T-helper 2 cell treated with Interferon-gamma antibody and Interleukin-4, amounts not matched to agents 100 ng/mL and 5 ng/mL, for 36 hours (primary cell): ENCODE measurements around the gene TARS3. TPM values are rescaled to one million over a fixed set of nuclear protein-coding genes. Genes with fewer than 3 reads are reported as not detected.
"Not testable (repeated sequence)": the region's sequence is repeated elsewhere in the genome, so short reads cannot be mapped to it uniquely, and the experiment has no call there.

Experiments
- intact Hi-C: fragments of 100-400 bp; cut with micrococcal nuclease; formaldehyde crosslinking; loops from one replicate; pipeline ENCODE4 v1.15.1; 2023
- total RNA-seq: library from RNA; stranded (reverse); gene quantifications from 2 replicates; pipeline ENCODE4 v1.2.3, GENCODE V29; 2022

The TARS3 gene
- 16.1 and 18.6 TPM in 2 replicates for total RNA-seq

DNA sequence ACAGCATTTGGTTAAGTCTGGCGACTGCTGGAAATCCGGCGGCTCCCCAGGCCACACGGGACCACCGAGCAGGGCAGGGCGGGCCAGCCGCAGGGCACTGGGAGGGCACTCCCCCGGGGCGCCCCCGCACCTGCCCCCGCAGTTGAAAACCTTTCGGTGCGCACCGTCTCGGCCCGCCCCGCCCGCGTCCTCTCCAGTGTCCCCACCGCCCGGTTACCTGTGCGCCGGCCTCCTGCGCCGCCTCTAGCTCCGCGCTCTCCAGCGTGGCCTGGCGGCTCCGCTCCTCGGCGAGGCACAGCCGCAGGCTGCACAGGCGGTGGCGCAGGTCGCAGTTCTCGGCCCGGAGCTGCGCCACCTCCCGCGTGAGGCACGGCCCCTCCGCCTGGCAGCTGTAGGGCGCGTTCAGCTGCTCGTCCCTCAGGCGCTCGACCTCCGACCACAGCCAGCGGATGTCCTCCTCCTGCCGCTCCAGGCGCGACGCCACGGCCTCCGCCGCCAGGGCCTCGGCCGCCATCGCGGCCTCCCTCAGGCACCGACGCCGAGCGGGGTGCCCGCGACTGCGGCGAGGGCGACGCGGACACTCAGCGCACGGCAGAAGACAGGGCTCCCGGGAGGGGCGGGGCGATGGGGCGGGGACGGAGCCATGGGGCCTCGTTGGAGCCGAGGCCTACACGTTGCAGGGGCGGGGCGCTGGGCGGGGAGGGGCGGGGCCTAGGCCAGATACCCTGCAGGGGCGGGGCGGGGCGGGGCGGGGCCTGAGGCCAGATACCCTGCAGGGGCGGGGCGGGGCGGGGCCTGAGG, at the start of gene TARS3:
TARS3 (minus strand) TSS at position 600 of the 801 bp plus-strand sequence; CDS start at position 514, 86 bp downstream.
- intact Hi-C loops: loop anchor here (1.0 to 10.0 kb wide), 5 partner anchors 27 to 1799 kb away; partner anchors contain the start of genes ASB7, LINS1, SNRPA1 and TM2D3

DNA sequence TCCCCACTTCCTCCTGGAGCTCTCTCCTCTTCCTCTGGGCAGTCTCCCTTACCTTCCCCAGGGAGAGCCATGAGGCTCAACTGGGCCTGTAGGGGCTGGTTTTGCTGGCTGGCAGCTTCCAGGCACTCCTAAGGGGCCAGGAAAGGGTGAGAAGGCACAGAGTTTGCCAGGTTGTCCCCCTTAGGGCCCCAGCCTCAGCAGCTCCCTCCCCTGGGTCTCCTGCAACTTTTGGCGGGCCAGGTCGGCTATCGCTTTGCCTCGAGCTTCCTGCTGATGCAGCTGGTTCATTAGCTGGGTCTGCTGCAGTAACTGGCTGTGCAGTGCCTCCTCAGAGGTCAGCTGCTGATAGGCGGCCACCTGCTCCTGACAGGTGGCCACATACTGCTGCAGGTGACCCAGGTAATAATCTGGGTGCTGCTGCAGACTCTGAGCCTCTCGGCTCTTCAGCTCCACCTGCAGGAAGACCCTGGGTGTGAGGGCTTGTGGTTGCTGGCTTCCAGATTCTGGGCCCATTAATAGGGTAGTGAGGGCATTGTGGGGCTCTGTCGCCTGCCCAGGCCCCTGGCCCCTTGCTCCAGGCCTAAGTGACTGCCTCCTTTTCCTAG, 49.3 kb upstream of the TARS3 start:
- intact Hi-C loops: no loop called here

DNA sequence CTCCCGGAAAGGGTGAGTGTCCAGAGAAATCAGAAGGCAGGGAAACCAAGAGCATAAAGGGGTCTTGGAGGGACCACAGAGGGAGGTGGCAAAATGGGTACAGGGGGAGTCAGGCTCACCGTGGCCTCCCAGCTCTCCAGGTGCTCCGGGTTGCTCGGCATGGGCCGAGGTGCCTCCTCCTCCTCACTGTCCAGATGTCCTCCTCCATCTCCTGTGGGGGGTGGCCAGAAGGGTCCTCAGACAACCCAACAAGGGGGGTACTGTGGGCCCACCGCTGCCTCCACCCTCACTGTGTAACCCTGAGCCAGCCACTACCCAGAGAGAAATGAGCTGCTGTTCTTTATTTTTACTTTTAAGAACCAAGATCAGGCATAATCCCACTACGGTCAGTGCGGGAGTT, 48.6 kb upstream of the TARS3 start:
- intact Hi-C loops: no loop called here

DNA sequence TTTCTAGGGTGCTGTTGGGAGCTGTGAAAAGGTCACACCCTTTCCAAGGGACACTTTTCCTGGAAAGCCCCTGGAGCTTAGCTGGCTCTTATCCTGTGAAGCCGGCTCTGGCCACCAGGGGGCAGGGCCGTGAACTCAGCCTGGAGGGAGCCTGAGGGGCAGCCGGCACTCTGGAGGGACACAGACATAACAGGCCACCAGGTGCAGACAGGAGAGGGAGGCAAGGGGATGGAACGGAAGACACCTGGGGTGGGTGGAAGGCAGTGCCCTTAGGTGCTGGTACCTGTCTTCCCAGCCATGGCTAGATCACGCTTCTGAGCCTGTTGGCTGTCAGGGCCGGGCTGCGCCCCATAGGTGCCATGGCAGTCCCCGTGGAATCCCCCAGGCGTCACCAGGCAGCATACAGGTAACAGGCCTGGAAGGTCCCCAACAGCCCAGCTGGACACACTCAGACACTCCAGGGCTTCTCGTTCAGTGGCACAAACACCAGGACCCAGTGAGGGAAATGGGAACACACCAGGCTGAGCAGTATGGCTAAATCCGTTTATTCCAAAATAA, 42.9 kb upstream of the TARS3 start:
- intact Hi-C loops: not testable (repeated sequence)

DNA sequence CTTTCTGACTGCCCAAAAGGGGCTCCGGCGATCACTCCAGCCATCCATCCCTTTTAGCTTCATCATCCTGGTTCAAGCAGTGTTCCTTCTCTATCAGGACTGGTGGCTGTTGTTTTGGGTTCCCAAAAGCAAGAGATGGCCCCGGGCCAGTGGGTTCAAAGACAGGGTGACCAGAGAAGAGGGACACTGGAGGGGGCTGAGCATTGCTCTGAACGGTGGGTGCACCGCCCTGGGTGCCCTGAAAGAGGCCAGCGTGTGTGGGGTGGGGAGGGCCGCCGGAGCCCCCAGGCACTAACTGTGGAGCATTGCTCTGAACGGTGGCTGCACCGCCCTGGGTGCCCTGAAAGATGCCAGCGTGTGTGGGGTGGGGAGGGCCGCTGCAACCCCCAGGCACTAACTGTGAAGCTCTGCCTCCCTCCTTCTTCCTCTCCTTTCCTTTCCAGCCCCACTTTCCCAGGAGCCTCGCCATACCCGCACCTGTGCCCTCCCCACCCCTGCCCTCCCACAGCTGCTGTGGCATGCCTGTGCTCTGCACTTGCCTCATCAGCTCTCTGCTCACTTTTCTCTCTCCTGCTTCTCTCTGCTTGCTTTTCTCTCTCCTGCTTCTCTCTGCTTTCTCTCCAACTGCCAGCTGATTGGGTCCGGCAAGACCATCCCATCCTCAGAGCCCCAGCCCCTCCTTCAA, 41.6 kb upstream of the TARS3 start:
- intact Hi-C loops: no loop called here

DNA sequence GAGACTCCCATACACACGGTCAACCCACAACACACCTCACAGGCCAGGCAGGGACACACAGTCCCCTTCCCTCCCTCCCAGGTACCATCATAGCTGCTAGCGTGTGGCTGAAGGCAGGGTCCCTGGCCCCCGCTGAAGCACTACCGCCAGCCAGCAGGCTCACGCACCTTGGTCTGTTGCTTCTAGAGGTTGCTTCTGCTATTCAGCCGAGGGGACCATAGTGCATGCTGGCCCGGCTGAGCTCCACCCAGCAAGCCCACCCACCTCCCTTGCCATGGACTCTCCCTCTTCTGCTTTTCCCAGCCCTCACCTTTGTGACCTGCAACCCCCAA, 41.0 kb upstream of the TARS3 start:
- intact Hi-C loops: not testable (repeated sequence)

DNA sequence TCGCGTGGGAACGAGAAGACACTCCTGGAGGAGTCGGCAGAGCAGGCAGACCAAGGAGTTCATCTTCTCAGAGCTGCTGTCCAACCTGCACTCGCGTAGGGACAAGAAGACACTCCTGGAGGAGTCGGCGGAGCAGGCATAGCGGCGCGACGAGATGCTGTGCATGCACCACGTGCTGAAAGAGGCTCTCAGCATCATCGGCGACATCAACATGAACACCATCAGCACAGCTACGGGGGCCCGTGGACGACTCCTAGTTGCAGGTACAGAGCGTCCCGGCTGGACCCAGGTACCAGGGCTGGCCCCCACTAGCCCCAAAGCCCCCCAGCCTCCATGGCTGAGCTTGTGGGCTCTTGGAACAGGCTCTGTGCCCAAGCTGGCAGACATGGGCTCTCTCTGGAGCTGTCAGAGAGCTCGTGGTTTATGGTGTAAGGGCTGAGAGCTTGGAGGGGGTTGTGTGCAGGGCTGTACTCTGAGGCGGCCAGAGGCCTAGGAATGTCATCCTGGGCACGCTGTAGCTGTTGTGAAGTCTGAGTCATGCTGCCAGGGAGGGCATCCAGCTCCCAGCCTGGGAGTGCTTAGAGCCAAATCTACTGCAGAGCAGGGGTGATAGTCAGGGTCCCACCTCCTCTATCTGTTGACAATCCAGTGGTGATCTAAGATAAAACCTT, 40.5 kb upstream of the TARS3 start:
- intact Hi-C loops: not testable (repeated sequence)

DNA sequence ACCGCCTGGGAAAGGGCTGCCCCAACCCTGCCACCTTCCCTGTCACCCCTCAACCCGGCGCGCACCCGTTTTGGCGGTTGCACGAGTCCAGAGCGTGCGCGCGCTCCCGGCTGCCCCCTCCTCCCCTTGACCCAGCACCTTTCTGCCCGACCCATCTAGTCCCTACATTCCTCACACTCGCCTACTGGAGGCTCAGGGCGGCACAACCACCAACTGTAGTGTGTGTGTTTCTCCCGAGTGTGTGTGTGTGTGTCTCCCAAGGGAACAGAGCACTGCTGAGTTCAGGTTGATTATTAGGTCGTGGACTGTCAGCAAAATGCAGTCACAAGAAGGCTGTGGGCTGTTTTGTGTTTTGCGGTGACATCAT, 22.4 kb upstream of the TARS3 start:
- intact Hi-C loops: not testable (repeated sequence)

DNA sequence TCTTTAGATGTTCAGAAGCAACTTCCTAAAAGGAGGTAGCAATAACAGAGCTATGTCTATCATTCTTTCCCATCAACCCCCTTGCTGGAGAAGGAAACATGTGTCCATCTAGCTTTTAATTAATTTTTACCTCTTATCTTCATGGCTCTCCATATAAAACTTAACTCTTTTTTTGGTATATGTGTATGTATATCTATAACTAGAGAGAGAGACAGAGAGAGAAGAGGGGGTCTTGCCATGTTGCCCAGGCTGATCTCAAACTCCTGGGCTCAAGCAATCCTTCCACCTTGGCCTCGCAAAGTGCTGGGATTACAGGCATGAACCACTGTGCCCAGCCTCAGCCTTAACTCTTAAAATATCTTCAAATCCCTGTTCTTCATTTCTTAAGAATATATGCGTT, 10.6 kb upstream of the TARS3 start:
- intact Hi-C loops: not testable (repeated sequence)

DNA sequence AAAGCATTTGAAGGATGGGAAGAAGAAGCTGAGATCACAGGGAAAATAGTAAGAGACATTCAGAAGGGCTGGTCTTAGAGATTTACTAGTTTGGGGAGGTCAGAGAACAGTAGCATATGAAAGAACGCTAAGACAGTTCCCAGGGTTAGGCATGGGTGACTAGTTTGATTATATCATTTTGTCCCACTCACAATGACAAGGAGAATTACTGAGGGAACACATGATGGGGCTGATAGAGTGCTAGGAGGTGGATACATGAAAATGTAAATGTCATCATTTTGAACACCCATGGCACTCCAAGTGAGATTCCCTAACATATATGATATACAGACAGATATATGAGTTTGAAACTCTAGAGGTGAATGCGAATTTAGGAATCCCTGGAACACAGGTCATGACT, 9.3 kb upstream of the TARS3 start:
- intact Hi-C loops: no loop called here

DNA sequence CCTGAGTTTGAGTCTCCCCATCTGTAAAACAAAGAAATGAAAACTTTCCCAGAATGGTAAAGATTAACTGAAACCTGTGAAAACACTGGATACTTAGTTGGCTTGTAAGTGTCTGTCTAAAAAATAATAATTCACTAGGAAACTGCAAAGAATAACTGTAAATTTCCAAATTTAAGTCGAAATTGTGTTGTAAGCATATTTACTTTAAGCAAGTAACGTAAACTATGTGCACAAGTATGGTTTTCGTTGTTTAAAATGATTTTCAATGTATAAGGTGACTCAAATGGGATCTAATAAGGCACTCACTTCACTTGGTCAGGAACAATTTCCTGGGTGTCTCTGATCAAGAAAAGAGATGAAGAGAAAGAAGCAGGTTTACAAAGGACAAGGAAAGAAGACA, 8.5 kb upstream of the TARS3 start:
- intact Hi-C loops: no loop called here

DNA sequence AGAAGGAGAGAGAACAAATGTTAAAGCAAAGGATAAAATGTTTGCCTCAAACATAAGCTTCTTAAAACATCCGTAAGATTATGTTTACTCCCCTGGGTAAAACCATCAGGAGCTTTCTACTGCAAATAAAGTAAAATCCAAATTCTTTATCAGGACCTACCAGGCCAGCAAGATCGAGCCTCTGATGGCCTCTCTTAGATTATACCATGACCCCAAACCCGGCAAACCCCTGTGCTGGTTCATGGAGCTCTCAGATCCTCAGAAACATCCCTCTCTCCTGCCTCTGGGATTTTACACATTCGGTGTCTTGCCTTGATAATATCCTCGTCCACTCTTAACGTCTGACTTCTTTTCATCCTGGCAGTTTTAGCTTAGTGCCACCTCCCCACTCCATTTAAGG, 7.5 kb upstream of the TARS3 start:
- intact Hi-C loops: no loop called here

DNA sequence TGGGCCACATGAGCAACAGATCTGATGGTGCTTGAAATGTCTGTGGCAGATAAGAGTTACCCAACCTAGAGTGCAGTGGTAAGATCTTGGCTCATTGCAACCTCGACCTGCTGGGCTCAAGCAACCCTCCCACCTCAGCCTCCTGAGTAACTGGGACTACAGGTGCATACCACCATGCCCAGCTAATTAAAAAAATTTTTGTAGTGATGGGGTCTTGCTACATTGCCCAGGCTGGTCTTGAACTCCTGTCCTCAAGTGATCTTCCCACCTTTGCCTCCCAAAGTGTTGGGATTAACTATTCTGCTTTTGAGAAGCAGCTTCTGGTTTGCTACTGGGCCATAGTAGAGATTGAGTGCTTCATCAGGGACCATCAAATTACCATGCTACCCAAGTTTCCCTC, 2.9 kb upstream of the TARS3 start:
- intact Hi-C loops: loop anchor here (10.0 kb wide), 1 partner anchor 1802 kb away; no protein-coding TSS in a partner anchor

DNA sequence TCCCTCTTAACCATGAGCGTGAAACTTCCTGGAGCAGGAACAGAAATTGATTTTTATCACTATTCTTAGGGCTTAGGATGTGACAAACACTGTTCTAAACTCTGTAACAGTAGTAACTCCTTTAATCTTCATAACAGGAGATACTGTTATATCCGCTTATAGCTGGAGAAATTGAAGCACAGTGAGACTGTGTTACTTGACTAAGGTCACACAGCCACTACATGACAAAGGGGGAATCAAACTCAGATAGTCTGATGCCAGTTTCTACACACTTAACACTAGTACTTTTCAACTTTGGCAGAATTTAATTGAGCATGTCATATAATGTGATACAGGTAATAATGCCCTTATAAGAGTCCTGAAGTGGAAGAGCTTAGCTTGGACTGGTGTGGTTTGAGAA, 800 bp upstream of the TARS3 start:
- intact Hi-C loops: loop anchor here (10.0 kb wide), 1 partner anchor 1800 kb away; no protein-coding TSS in a partner anchor

DNA sequence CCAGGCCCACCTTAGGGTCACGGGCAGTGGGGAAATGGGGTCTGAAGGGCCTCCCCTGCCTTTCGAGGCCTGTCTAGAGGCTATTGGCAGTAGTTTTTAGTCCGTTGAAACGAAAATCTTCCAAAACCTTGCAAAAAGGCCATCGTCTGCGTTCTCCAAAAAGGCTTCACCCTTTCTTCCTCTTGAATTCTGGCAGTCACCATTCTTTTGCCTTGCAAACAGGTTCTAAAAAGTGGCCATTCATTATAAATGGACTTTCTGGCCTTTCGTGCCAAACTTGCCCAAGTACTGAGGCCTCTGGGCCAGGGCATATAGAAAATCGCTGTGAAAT, 367 bp upstream of the TARS3 start:
- intact Hi-C loops: loop anchor here (1.0 to 10.0 kb wide), 3 partner anchors 72 to 1800 kb away; partner anchors contain the start of genes SNRPA1 and TM2D3

DNA sequence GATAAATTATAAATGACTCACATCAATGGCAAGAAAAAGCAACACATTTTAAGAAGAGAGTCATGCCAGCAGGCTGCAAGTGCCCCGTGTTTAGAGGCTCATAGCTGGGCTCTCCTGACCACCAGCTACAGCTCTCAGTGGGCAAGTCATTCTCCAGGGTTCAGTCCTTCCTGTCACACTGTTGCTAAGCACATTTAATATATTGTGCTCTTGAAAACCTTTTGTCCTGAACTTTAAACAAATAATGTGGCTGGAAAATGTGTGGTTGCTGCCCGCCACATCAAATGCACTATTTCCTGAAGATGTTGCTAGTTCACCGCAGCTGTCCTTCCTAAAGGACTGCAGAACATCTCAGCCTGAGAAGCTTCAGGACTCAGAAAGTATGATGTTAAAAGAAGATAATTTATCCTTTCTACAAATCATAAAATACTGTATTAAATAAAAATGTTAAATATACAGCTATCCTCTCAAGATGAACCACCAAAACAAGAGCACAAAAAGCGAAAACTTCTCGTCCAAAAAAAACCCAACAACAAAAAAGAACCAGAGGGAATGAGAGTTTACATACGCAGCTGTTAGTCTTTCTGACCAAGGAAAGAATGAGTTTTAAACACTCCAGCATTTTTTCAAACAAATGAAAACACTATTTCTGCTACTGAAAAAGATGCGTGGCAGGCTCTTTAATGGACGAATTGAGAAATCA, 951 bp downstream of the TARS3 start:
- intact Hi-C loops: loop anchor here (1.0 to 10.0 kb wide), 3 partner anchors 26 to 1799 kb away; partner anchors contain the start of genes ASB7 and LINS1

DNA sequence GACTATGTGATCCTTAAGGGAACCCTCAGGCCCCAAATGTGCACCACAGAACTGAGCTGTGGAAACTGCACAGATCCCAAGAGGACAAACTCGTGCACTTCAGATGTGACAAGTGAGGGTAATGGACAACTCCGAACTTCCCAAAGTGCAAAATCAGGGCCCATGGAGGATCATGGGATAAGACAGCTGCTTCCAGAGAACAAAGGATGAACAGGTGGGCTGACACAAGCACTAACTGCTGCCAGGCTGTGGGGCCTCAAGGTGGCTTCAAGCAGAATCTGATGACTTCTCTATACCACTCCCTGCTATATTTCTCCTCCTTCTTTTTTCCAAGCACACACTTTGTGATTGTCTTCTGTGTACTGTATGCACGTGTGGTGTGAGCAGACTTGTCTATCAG, 5.4 kb downstream of the TARS3 start:
- intact Hi-C loops: no loop called here

DNA sequence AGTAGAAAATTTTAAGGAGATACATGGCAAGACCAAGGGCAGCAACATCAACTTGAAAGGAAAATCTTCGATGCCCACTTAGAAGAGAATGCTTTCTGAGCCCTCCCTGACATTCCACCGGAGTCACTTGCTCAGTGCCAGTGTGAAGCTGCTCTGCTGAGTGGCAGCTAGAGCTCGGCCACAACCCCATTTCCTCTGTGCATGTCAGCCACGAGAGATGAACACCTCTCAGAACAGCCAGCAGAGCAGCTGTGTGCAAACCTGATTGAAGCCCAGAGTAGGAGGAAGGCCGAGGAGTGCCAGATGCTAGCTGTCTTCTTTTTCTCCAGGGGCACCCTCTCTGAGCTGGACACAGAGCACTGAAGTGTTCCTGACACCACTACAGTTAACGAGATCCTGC, 12.2 kb downstream of the TARS3 start:
- intact Hi-C loops: no loop called here

DNA sequence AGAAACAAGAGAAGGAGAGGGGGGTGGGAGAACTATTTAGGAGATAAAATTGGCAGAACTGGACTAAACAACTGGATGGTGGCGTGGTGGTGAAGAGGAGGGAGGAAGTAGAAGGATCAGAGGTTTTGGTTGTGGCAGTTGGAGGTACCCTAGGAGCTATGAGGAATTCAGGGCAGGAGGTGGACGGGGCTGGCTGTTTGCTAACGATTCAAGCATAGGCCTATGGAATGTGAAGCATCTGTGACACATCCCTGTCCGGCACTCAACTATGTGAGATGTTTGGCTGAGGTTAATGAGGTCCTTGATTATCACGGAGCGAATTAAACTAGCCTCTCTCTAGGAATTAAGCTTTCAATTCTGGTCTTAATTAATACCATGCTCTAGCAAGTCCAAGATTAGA, 13.5 kb downstream of the TARS3 start:
- intact Hi-C loops: no loop called here

DNA sequence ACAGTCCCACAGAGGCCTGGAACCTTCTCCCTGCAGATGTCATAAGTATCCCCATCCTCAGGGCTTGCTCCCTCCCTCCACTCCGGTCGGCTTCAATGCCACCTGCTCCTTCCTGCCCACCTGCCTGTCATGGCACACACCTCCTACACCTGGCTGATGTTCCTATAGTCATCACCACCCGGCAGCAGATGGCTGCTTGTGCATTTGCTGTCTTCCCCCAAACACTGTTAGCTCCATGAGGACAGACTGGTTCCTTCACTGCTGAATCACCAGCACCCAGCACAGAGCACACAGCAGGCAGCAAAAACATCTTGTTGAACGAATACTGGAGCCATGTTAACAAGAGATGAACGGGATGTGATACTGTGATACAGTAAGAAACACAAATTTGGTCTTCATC, 14.8 kb downstream of the TARS3 start:
- intact Hi-C loops: no loop called here

DNA sequence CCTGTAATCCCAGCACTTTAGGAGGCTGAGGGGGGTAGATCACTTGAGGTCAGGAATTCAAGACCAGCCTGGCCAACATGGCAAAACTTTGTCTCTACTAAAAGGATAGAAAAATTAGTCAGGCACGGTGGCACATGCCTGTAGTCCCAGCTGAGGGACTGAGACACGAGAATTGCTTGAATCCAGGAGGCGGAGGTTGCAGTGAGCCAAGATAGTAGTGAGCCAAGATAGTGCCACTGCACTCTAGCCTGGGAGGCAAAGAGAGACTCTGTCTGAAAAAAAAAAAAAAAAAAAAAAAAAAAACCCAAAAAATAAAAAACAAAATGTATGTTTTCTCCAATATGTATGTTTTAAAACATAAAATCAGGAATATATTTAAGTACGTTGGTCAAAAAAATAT, 16.3 kb downstream of the TARS3 start:
- intact Hi-C loops: no loop called here
